ENCODE data around the gene SRPX2. TPM values are rescaled to one million over a fixed set of nuclear protein-coding genes. Genes with fewer than 3 reads are reported as not detected.

Gene SRPX2
- total and polyA plus RNA-seq, 2 of the 13 experiments (the other 11 are each of a cell fraction or from before 2014, with no cell fraction given), result 1.5 to 6.7 TPM

- TF ChIP-seq USF2 (IDR thresholded peaks at IDR 0.05; ENCODE audit: low read depth, low read length) (no peak), USF2 (CRISPR knock-in tag; IDR thresholded peaks at IDR 0.05; ENCODE audit: borderline replicate concordance) (no peak), ZNF672 (CRISPR knock-in tag; IDR thresholded peaks at IDR 0.05) (no peak), KAT8 (CRISPR knock-in tag; IDR thresholded peaks at IDR 0.05) (no peak), CHCHD3 (CRISPR knock-in tag; IDR thresholded peaks at IDR 0.05) (no peak), ZFY (CRISPR knock-in tag; IDR thresholded peaks at IDR 0.05) (peak; percentile 54; the same call in 1 of the 2 replicates), IRF9 (CRISPR knock-in tag; IDR thresholded peaks at IDR 0.05; ENCODE audit: borderline replicate concordance) (no peak), BRD4 (CRISPR knock-in tag; IDR thresholded peaks at IDR 0.05) (no peak), ETV6 (CRISPR knock-in tag; conservative IDR thresholded peaks at IDR 0.05) (no peak), ZNF792 (CRISPR knock-in tag; IDR thresholded peaks at IDR 0.05) (no peak), XRCC5 (optimal IDR thresholded peaks at IDR 0.05; ENCODE audit: low read length) (peak; percentile 37), ZNF354B (CRISPR knock-in tag; IDR thresholded peaks at IDR 0.05) (no peak), HOXA3 (CRISPR knock-in tag; IDR thresholded peaks at IDR 0.05) (peak; percentile 15; the same call in 1 of the 2 replicates), AHDC1 (CRISPR knock-in tag; IDR thresholded peaks at IDR 0.05; ENCODE audit: borderline replicate concordance) (peak; percentile 26; the same call in 1 of the 2 replicates), NBN (conservative IDR thresholded peaks at IDR 0.05) (no peak), GRHL1 (CRISPR knock-in tag; conservative IDR thresholded peaks at IDR 0.05) (no peak), ZNF850 (CRISPR knock-in tag; conservative IDR thresholded peaks at IDR 0.05) (no peak)
Observed at GRCh38 chrX:100649550-100650356, 5.8 kb downstream of the SRPX2 start (continued).
